HEK293T (cell line): ENCODE results near the gene CAMSAP3.

Source experiments
- ARNT ChIP-seq: fragments of 450-650 bp; IDR thresholded peaks from 2 replicates; pipeline ENCODE4 v1.6.1; 2017; ENCODE audit warnings: mild to moderate bottlenecking
- BHLHE40 ChIP-seq: fragments of 450-650 bp; IDR thresholded peaks from 2 replicates; pipeline ENCODE4 v1.6.1; 2016; ENCODE audit warnings: mild to moderate bottlenecking, moderate library complexity, borderline replicate concordance

GRCh38 chr19:7600721-7601120 lies 5.1 kb downstream of the CAMSAP3 start:
- TF ChIP-seq ARNT = no peak
- no peak for TF ChIP-seq BHLHE40
